Globus pallidus (tissue), 1 donor: Measurements from ENCODE around the gene PSMD8.
"Not testable (repeated sequence)": the region's sequence is repeated elsewhere in the genome, so short reads cannot be mapped to it uniquely, and the experiment has no call there.

ENCODE experiments used
- DNase-seq: peaks from one replicate; pipeline ENCODE4 v3.0.0-alpha.2; 2015; ENCODE audit warnings: low spot score

Gene PSMD8

DNA sequence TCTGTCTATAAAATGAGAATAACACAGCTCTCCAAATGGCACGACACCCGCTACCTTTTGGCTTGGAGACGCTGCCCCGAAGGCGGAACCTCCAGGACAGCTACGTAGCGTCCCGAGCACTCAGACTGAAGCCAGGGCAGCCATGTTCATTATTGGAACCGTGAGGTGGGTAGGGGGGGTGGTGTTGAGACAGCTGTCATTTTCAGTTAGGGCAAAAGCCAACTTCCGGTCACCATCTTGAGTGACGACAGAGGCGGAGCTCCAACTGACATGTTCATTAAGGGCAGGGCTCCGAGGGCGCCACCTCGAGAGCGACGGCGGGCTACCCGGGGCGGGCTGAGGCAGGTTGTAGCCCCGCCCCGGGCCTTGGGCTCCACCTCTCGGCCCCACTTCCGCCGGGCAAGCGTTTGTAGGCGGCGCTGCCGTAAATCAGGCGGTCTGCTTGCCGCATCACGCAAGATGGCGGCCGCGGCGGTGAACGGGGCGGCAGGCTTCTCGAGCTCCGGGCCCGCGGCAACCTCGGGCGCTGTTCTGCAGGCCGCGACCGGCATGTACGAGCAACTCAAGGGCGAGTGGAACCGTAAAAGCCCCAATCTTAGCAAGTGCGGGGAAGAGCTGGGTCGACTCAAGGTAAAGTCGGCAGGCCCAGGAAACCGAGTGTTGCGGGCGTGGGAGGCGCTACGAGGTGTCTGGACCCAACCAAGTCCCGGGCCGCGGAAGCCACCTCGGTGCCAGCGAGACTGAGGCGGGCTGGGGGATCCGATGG lies at the start of gene PSMD8:
Gene PSMD8 (plus strand): TSS at position 240 of the 766 bp plus-strand sequence. CDS start 31 bp downstream, at position 271.
- peak; percentile 100 for DNase-seq

DNA sequence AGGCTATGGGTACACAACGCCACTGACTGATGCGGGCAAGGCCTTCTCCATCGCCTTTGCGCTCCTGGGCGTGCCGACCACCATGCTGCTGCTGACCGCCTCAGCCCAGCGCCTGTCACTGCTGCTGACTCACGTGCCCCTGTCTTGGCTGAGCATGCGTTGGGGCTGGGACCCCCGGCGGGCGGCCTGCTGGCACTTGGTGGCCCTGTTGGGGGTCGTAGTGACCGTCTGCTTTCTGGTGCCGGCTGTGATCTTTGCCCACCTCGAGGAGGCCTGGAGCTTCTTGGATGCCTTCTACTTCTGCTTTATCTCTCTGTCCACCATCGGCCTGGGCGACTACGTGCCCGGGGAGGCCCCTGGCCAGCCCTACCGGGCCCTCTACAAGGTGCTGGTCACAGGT lies 47.8 kb upstream of the PSMD8 start:
- no peak for DNase-seq

DNA sequence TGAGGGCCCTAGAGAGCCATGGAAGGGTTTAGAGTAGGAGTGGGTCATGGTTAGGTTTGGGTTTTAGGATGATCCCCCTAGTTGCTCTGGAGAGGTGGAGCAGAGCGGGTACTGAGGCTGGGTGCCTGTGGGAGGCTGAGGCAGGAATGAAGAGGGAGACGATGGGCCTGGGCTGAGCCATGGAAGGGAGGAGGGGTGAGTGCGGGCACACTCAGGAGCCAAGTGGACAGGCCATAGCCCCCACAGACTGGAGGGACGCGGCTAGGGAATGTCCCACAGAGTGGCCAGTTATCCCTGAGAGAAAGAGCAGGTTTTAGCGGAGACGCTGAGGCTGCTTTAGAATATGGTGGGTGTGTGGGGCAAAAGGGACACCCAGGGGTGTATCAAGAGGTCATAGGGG lies 44.7 kb upstream of the PSMD8 start:
- no peak for DNase-seq

DNA sequence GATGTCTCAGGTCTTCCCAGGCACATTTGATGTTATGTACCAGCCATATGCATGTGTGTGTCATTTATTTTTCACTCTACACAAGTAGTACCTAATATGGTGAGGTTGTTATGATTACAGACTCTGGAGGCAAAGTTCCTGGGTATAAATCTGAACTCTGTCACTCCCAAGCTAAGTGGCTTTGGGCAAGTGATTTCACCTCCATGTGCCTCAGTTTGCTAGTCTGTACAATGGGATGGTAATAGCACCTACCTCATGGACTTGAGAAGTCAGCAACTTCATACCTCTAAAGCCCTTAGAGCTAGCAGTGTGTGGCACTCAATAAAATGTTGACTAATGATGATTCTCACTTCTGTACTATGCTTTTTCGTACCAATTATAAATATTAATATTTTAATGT lies 42.6 kb upstream of the PSMD8 start:
- no peak for DNase-seq

DNA sequence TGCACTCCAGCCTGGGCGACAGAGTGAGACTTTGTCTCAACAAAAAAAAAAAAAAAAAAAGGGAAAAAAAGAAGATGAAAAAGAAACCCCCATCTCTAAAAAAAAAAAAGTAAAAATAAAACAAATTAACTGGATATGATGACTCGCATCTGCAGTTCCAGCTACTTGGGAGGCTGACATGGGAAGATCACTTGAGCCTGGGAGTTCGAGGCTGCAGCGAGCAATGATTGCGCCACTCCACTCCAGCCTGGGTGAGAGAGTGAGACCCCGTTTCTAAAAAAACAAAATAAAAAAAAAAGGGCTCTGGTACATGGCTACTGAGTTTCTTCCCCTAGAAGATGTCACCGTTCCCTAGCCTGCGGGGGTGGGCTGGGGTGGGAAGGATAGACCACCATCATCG lies 41.1 kb upstream of the PSMD8 start:
- no peak for DNase-seq

DNA sequence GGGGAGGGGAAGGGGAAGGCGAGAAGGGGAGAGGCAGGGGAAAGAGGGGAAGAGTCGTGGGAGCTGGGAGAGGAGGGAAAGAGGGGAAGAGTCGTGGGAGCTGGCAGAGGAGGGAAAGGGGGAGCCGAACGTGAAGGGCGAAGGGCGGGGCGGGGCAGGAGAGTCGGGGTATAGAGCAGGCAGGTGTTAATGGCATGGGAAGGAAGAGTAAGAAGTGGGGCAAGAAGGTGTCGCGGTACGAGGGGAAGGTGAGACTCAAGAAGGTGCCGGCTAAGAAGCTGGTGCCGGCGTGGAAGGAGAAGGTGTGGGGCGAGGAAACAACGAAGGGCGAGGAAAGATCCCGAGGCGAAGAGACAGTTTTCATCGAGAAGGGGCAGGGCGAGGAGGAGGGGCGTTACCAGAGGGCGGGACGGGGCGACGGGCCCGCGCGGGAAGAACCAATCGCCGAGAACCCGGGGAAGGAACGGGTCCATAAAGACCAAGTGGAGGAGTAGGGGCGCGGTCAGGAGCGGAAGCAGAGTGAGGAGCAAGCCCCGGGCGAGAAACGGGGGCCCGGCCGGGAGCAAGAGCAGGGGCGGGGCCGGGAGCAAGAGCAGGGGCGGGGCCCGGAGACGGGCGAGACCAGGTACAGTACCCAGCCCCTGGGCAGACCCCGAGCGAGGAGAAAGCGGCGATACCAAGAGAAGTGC lies 38.3 kb upstream of the PSMD8 start:
- DNase-seq = peak; percentile 96

DNA sequence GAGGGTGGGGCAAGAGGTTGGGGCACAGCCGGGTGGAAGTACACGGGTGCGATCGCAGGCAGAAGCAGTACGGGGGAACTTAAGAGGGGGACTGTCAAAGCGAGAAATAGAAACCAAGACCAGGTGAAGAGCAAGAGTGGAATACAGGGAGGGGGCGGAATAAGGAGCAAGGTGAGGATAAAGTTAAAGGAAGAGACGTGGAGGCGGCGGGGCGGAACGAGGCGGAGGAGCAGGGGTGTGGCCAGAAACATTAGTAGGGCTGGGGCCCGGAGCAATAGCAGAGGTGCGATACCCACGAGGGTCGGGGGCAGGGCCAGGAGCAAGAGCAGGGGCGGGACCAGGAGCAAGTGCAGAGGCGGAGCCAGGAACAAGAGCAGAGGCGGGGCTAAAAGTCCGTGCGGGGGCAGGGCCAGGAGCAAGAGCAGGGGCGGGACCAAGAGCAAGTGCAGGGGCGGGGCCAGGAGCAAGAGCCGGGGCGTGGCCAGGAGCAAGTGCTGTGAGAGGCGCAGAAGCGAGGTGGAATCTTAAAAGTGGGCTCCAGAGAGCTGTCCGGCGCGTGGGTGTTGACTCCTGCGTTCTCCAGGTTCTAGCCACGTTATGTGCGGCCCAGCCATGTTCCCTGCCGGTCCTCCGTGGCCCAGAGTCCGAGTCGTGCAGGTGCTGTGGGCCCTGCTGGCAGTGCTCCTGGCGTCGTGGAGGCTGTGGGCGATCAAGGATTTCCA lies 37.6 kb upstream of the PSMD8 start:
- DNase-seq = peak; percentile 90

DNA sequence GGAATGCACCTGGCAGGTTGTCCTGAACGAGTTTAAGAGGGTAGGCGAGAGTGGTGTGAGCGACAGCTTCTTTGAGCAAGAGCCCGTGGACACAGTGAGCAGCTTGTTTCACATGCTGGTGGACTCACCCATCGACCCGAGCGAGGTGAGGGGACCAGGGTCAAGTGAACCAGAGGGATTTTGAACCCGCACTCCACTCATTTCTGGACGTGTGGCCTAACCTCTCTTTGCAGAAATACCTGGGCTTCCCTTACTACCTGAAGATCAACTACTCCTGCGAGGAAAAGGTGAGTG lies 37.1 kb upstream of the PSMD8 start:
- DNase-seq = no peak

DNA sequence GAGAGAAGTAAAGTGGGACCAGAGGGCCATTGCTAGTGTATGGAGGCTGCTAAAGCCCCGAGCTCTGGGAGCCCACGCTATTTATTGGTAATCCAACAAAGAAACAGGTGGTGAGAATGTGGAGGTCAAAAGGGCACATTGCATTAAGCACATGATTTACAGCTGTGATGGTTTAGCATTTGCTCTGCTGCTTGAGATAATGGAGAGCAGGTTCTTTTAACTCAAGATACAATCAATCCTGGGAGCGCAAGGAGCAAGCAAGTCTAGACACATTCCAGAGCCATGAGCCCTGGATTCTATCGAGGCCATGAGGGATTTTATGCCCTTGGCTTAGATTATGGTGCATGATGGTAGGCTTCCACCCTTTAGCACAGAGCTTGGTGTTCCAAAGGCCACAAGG lies 35.4 kb upstream of the PSMD8 start:
- DNase-seq = not testable (repeated sequence)

DNA sequence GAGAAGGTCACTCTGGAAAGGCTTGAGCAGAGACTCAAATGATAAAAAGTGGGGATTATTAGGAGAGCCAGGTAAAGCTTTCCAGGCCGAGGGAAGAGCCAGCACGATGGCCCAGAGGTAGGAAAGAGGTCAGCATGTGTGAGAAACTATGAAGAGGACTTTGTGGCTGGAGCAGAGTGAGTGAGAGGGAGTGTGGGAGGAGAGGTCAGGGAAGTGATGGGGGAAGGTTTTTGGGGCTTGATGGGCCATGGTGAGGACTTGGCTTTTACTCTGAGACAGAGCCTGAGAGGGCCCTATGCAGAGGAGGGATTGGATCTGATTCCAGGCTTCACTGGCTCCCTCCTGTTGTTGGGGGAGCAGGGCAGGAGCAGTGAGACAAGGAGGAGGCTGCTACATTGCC lies 33.4 kb upstream of the PSMD8 start:
- DNase-seq = no peak

DNA sequence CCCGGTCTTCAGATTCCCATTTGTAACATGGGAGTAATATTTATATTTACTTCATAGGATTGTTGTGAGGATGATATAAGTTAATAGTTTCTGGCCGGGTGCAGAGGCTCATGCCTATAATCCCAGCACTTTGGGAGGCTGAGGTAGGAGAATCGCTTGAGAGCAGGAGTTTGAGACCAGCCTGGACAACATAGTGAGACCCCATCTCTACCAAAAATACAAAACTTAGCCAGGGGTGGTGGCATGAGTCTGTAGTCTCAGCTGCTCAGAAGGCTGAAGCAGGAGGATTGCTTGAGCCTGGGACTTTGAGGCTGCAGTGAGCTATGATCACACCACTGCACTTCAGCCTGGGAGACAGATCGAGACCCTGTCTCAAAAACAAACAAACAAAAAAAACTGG lies 27.5 kb upstream of the PSMD8 start:
- no peak for DNase-seq

DNA sequence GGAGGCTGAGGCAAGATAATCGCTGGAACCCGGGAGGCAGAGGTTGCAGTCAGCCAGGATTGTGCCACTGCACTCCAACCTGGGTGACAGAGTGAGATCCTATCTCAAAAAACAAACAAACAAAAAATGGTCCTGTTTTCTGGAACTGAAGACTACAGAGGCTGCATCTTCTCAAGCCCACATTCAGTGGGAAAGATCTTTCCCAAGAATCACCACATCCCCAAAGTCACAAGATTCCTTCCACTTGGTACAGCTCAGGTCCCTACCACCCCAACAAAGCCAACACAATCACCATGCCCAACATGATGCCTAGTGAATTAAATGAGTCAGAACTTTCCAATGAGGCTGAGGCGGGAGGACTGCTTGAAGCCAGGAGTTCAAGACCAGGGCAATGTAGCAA lies 23.5 kb upstream of the PSMD8 start:
- no peak for DNase-seq

DNA sequence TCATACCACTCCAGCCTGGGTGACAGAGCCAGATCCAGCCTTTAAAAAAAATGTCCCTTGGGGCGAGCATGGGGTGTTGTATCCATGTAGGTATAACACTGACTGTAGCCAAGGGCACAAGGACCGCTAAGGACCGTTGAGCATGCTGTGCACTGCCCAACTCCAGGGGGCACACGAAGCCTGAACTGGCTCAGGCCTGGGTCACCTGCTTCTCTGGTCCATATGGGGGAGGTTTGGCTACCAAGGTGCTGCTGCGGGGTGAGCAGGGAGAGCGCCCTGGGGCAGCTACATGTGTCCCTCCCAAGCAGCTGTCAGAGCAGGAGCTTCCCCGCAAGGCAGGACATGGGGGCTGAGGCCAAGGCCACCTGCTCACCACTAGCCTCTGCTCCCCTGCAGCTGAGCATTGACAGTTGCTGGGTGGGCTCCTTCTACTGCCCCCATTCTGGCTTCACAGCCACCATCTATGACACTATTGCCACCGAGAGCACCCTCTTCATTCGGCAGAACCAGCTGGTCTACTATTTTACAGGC lies 22.4 kb upstream of the PSMD8 start:
- no peak for DNase-seq

DNA sequence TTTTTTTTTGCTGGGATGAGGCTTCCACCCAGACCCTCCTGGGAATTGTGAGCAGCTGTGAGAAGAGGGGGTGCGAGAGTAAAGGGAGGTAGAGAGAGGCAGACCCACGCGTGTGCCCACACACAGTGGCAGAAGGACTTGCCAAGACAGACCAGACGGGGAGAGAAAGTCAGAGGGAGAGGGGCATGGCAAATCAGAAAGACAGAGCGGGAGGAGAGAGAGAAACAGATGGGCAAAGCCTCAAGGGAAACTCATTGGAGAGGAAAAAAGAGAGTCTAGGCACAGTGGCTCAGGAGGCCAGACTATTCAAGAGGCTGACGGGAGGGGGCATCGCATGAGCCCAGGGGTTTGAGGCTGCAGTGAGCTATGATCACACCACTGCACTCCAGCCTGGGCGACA lies 21.8 kb upstream of the PSMD8 start:
- DNase-seq = no peak

DNA sequence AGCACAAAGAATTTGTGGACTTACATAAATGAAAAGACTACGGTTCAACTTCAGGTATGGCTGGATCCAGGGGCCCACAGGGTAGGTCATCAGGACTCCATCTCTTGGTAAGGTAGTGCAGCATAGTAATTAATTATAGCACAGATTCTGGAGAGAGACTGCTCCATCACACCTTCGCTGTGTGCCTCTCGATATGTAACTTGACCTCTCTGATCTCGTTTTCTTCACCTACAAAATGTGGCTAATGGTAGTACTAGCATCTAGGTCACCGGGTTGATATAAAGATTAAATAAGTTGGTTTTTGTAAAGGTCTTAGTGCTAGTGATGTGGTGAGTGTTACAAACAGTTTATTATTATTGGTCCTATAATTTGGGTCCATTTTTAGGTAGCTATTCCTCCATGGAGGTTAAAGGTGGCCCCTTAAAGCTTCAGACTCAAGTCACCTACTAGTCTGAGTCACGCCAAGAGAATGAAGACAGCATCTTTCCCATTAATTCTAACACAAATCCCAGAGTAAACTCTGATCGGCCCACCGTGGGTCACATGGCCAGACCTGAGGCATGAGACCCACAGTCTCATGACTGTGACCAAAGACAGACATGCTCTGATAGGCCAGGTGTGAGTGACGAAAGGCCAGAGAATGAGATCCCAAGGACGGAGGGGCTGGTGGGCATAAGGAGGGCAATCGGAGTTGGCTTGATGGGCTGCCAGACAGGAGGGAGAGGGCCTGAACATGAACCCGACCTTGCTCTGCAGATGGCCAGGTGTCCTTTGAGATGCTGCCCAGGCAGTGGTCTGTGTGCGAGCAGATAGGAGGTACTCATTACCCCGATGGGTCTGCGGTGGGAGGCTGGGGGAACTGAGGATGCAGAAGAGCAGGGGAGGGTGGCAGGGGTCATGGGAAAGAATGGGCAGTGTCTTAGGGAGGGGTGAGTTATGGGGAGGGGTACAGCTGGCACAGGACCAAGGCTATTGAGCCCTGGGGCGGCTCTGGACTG lies 18.3 kb upstream of the PSMD8 start:
- DNase-seq = no peak

DNA sequence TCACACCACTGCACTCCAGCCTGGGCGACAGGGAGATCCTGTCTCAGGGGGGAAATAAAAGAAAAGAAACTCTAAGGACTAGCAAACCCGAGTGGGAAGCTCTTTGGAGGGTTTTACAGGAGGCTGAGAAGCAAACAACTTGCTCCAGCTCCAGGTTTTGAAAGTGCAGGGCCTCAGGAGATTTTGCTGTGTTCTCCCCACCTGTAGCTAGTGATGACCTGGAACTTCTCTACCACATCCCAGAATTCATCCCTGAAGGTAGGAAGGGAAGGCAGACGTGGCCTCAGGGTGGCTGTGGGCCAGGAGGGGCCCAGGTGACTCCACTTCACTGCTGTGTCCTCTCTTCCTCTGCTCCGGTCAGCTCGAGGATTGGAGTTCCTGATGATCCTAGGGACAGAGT lies 16.3 kb upstream of the PSMD8 start:
- DNase-seq = no peak

DNA sequence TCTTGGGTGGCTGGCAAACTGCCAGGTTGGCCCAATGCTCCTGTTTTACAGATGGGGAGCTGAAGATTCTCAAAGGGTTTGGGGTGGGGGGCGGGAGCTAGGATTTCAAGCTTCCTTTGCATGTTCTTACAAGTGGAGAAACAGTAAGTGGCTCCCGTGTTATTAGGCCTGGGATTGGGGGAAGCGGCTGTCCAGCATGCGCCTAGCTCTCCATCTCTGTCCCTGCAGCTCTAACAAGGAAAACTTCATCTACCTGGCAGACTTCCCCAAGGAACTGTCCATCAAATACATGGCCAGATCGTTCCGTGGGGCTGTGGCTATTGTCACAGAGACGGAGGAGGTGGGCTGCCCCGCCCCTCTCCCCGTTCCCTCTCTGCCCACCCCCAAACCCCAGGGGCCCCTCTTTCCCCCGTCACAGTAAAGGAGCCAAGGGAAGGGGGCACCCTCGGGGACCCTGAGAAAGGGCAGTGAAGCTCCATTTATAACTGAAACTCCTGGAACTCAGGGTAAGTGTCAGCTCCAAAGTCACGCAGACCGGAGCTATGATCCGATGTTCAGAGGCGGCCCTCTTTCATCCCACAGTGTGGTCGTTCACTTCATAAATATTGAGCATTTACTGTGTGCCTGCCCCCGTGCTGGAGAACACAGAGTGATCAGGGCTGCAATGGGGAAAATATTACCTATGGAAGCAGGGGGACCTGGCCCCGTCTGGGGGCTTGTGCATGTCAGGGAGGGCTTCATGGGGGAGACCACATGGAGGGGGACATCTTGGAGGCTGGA lies 14.9 kb upstream of the PSMD8 start:
- DNase-seq = no peak

DNA sequence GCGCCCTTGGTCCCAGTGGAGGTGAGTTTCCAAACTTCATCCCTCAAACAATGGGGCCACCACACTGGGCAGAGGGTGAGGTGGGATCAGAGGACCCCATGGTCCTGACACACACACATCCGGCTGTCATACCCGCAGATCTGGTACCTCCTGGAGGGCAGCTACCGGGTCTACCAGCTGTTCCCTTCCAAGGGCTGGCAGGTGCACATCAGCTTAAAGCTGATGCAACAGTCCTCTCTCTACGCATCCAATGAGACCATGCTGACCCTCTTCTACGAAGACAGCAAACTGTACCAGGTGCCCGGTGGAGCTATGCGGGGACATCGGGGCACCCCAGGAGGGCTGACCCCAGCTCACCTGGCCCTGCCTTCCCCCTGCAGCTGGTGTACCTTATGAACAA lies 14.0 kb upstream of the PSMD8 start:
- DNase-seq = no peak

DNA sequence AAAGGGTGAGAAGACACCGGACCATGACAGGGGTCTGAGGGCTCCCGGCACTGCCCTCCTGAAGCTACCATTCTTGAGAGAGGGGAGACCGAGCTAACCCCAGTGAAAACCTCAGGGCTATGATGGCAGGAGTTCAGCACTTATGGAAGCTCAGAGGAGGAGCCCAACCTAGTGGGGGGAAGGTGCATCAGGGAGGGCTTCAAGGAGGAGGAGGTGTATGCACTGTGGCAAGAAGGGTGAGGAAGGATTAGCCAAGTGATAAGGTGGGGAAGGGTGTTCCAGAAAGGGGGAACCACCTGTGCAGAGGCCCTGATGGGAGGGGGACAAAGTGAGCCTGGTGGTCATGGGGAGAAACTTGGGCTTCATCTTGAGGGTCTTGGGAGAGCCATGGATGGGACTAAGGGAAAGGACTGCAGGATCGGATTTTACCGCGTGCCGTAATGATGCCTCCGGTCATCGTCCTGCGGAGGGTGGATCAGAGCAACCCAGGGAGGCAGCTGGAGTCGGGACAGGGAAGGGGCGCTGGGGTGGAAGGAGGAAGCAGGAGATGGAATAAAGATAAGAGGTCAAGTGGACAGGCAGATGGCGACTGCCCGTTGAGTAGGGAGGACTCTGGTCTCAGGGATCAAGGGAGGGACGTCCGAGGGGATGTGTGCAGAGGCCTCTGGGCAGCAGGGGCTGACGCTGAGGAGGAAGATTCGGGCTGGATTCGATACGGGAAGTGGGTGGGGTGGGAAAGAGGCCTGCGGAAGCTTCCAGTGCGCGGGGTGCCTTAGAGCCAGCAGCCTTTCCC lies 13.3 kb upstream of the PSMD8 start:
- DNase-seq = no peak

DNA sequence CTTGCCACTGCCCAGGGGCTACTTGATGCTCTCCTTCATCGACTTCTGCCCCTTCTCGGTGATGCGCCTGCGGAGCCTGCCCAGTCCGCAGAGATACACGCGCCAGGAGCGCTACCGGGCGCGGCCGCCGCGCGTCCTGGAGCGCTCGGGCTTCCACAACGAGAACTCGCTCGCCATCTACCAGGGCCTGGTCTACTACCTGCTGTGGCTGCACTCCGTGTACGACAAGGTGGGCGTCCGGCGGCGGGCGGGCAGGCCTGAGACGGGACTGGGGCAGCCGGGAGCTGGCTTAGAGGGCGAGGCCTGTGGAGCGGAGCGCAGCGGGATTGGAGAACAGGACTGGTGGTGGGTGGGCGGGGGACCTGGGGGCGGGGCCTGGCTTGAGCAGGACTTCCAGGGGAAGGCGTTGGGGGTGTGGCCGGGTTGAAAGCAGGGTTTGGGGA lies 12.7 kb upstream of the PSMD8 start:
- peak; percentile 38 for DNase-seq
